Endodermal cell (in vitro differentiated cells): ENCODE data around the gene NCK2. TPM values are rescaled to one million over a fixed set of nuclear protein-coding genes. Genes with fewer than 3 reads are reported as not detected.
A peak's percentile ranks its signal among the peaks of the same experiment; 100 is the strongest.

ENCODE experiments used
- DNase-seq: peaks from one replicate; pipeline ENCODE4 v3.0.0-alpha.2; 2017
- H3K27ac ChIP-seq: 2 replicates; pipeline ENCODE4 v1.5.1; 2013; ENCODE audit warnings: mild to moderate bottlenecking, low read depth, low read length, moderate library complexity
- H3K27me3 ChIP-seq: 2 replicates; pipeline ENCODE4 v1.6.1; 2013; ENCODE audit warnings: mild to moderate bottlenecking, low read length, moderate library complexity; ENCODE audit not compliant: insufficient read depth, control insufficient read depth, poor library complexity, severe bottlenecking
- H3K36me3 ChIP-seq: 2 replicates; pipeline ENCODE4 v1.7.0; 2013; ENCODE audit warnings: mild to moderate bottlenecking, low read length, moderate library complexity; ENCODE audit not compliant: control insufficient read depth, insufficient read depth
- H3K4me1 ChIP-seq: one replicate; pipeline ENCODE4 v1.7.0; 2013; ENCODE audit warnings: low read length; ENCODE audit not compliant: control insufficient read depth, insufficient read depth
- H3K4me3 ChIP-seq: 2 replicates; pipeline ENCODE4 v1.5.1; 2013; ENCODE audit warnings: mild to moderate bottlenecking, low read length, moderate library complexity
- H3K9ac ChIP-seq: 2 replicates; pipeline ENCODE4 v1.6.1; 2013; ENCODE audit warnings: mild to moderate bottlenecking, low read length, moderate library complexity; ENCODE audit not compliant: poor library complexity, severe bottlenecking; ENCODE audit errors: extremely low read depth
- H3K9me3 ChIP-seq: 2 replicates; pipeline ENCODE4 v1.6.1; 2013; ENCODE audit warnings: mild to moderate bottlenecking, low read length, moderate library complexity; ENCODE audit not compliant: control insufficient read depth
- H3K27ac Mint-ChIP-seq: 2 replicates; pipeline ENCODE4 v1.8.0; 2020; ENCODE audit warnings: mixed read lengths
- H3K27me3 Mint-ChIP-seq: 2 replicates; pipeline ENCODE4 v1.8.0; 2021; ENCODE audit warnings: mild to moderate bottlenecking, mixed read lengths; ENCODE audit not compliant: insufficient read depth
- H3K36me3 Mint-ChIP-seq: 2 replicates; pipeline ENCODE4 v1.8.0; 2020; ENCODE audit warnings: low read depth, mixed read lengths
- H3K4me1 Mint-ChIP-seq: 2 replicates; pipeline ENCODE4 v1.8.0; 2020; ENCODE audit warnings: mixed read lengths
- H3K4me3 Mint-ChIP-seq: 2 replicates; pipeline ENCODE4 v1.8.0; 2020; ENCODE audit warnings: mild to moderate bottlenecking, moderate library complexity, mixed read lengths
- H3K9me3 Mint-ChIP-seq: 2 replicates; pipeline ENCODE4 v1.8.0; 2020; ENCODE audit warnings: mild to moderate bottlenecking, mixed read lengths
- WGBS, 2 experiments: methylation state at CpG; one replicate each; pipeline versions ENCODE4 v1.1.5 to v1.1.7; 2013; ENCODE audit warnings: missing lambda C conversion rate in 2 of 2, mixed read lengths in 1 of 2; ENCODE audit not compliant: insufficient coverage in 1 of 2, insufficient read length in 1 of 2; 5-methylcytosine and 5-hydroxymethylcytosine counted together
- total RNA-seq, 2 donors: library from RNA; stranded (reverse); fragmentation: NEBNext Ultra II Directional in 1 of 2; extraction: Animal tissue kit (Norgen Biotek cat#: 25700) in 1 of 2; gene quantifications; 2 replicates in 1 of 2; 3 replicates in 1 of 2; pipeline ENCODE4 v1.2.1, GENCODE V29; 2021
- TF ChIP-seq, protein P1 (sequence below): fragments of 200-600 bp; sonication (generic); conservative IDR thresholded peaks from 2 replicates; pipeline ENCODE4 v1.5.0; 2021; ENCODE audit warnings: antibody characterized with exemption, mild to moderate bottlenecking

Gene NCK2
- total RNA-seq, 2 donors from 2014 or later = 58.9 to 63.8 TPM

DNA sequence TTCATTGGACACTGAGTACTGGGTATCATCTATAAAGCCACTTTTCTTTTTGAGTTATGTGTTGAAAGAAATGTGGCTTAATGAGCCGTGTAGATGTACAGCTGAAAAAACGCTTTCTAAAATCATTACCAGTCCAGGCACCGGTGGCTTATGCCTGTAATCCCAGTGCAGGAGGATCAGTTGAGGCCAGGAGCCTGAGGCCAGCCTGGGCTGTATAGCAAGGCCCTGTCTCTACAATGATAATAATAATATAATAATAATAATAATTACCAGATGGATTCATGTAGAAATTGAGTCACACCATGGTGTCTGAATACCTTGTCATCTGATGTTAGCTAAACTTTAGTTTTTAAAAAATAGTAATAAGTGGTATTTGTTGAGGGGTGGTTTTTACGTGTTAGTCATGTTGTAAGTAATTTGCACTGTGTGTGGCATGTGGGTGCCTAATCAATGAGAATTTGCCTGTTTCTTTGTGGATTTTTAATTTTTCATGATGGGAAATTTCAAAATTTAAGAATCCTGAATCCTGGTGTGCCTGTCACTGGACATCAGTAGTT lies 30.1 kb downstream of the NCK2 start:
- Mint-ChIP-seq H3K4me3 (no peak overlapping the region), H3K4me1 (peaks cover 35% of the 10 kb centered on the region), H3K36me3 (peaks cover 7% of the 10 kb centered on the region), H3K27me3 (no peaks in the 10 kb centered on the region), H3K9me3 (no peaks in the 10 kb centered on the region), H3K27ac (no peak overlapping the region)
- TF ChIP-seq, protein P1, sequence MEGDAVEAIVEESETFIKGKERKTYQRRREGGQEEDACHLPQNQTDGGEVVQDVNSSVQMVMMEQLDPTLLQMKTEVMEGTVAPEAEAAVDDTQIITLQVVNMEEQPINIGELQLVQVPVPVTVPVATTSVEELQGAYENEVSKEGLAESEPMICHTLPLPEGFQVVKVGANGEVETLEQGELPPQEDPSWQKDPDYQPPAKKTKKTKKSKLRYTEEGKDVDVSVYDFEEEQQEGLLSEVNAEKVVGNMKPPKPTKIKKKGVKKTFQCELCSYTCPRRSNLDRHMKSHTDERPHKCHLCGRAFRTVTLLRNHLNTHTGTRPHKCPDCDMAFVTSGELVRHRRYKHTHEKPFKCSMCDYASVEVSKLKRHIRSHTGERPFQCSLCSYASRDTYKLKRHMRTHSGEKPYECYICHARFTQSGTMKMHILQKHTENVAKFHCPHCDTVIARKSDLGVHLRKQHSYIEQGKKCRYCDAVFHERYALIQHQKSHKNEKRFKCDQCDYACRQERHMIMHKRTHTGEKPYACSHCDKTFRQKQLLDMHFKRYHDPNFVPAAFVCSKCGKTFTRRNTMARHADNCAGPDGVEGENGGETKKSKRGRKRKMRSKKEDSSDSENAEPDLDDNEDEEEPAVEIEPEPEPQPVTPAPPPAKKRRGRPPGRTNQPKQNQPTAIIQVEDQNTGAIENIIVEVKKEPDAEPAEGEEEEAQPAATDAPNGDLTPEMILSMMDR = no peak
- peaks cover 8% of the 10 kb centered on the region for H3K4me1 ChIP-seq
- DNase-seq = no peak
- no peaks in the 10 kb centered on the region for H3K27me3 ChIP-seq
- 97 to 100% methylated on average over 1 to 4 of the region's 4 CpGs for WGBS, 2 experiments
- no peak overlapping the region for H3K4me3 ChIP-seq
- H3K36me3 ChIP-seq = peaks cover 17% of the 10 kb centered on the region
- no peak overlapping the region for H3K9ac ChIP-seq
- no peak overlapping the region for H3K27ac ChIP-seq
- H3K9me3 ChIP-seq = no peaks in the 10 kb centered on the region

DNA sequence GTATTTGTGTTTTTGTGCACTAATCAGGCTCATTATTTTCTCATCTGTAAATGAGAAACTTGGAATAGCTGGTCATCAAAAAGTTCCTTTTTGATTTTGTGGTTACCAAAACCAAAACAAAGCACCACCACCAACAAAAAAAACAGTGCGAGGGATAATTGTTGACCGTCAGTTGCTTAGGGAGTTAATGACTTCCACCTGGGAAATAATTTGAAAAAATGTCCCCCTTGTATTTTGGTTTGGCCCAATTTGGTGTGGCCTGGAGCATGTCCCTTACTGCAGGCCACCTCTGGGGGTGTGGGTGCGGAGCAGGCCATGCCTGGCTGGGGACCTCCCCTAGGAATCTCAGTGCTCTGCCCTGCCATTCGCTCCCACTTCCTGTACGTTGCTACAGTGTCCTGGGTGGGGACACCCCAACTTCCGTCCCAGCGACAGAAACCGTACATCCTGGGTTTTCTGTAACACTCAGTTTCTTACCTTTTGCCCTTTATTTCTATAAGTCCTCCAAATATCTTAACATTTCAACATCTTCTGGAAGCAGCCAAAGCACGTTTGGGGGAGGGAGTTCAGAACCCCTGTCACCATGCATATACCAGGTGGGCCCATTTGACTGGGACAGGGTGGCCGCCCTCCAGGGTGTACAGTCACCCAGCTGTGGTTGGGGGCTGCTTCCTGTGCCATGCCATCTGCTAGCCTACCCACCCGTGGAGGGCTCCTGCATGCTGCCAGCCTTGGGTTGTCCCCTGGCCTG lies 31.3 kb downstream of the NCK2 start:
- Histone ChIP-seq H3K27me3 (no peaks in the 10 kb centered on the region), H3K36me3 (peaks cover 17% of the 10 kb centered on the region), H3K27ac (no peak overlapping the region), H3K9ac (no peak overlapping the region), H3K4me1 (peaks cover 8% of the 10 kb centered on the region), H3K9me3 (no peaks in the 10 kb centered on the region), H3K4me3 (no peak overlapping the region)
- H3K4me1 Mint-ChIP-seq = peaks cover 40% of the 10 kb centered on the region
- H3K27me3 Mint-ChIP-seq = no peaks in the 10 kb centered on the region
- DNase-seq = no peak
- WGBS, 2 experiments = 96% methylated on average over 3 to 11 of the region's 11 CpGs
- TF ChIP-seq, protein P1 = no peak
- H3K9me3 Mint-ChIP-seq = no peaks in the 10 kb centered on the region
- H3K36me3 Mint-ChIP-seq = peaks cover 10% of the 10 kb centered on the region
- H3K4me3 Mint-ChIP-seq = no peak overlapping the region
- no peak overlapping the region for H3K27ac Mint-ChIP-seq

DNA sequence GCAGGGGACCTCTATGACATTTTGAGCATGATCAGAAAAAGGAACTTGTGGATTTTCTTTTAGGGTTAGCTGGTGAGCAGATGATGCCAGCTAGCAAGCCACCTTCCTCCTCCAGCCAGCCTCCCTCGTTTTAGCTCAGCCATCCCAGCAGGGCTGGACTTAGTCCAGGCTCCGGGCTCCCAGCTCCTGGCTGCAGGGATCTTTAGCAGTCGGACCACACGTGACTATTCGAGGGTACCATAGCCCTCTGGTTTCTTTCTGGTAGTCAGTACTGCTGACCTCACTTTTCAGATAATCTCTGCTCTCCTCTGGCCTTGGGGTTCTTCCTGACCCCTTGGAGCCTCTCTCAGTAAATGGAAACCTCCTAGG lies 31.8 kb downstream of the NCK2 start:
- WGBS, 2 experiments = 94 to 100% methylated on average over 1 to 5 of the region's 5 CpGs
- Histone ChIP-seq H3K4me1 (peaks cover 7% of the 10 kb centered on the region), H3K4me3 (no peak overlapping the region), H3K27ac (peak overlapping the region; percentile 35), H3K27me3 (no peaks in the 10 kb centered on the region), H3K9ac (no peak overlapping the region), H3K9me3 (no peaks in the 10 kb centered on the region), H3K36me3 (peaks cover 17% of the 10 kb centered on the region)
- Mint-ChIP-seq H3K27me3 (no peaks in the 10 kb centered on the region), H3K9me3 (no peaks in the 10 kb centered on the region), H3K27ac (no peak overlapping the region), H3K4me3 (no peak overlapping the region), H3K4me1 (peaks cover 44% of the 10 kb centered on the region), H3K36me3 (peaks cover 14% of the 10 kb centered on the region)
- TF ChIP-seq, protein P1 = no peak
- peak; percentile 26 for DNase-seq
